ENCODE measurements around the gene WWC2. TPM values are rescaled to one million over a fixed set of nuclear protein-coding genes. Genes with fewer than 3 reads are reported as not detected.

Gene WWC2
- total and polyA plus RNA-seq, 2 experiments from 2014 or later = 50.5 to 74.2 TPM

DNA sequence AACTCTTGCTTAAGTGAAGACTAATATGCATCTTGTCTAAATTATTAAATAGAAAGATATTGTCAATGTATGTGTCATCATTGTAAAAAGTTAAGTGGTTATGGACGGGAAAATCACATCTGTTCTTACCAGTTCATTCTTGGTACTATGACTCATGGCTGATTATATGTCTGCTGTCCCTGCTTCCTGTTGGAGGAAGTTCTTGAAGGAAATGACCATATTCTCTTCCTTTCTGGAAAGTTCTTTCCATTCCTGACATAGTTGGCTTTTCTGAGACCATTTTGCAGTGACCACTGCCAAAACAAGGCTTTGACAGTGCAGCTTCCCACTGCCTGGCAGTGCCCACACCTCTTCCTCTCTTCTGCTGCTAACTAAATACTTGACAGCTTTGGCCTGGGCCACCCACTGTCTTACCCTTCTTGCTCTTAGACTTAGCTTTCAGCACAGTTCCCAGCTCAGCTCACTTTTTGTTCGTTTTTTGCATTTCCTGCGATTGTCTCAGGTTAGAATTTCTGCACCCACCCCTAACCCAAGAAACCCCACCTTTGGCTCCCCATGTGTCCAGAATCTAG is 236.4 kb downstream of the WWC2 start:
- Mint-ChIP-seq H3K36me3 (ENCODE audit: low read depth) (no peaks in the 10 kb centered on the region), H3K4me3 (no peak overlapping the region), H3K4me1 (peaks cover 6% of the 10 kb centered on the region), H3K27ac (no peak overlapping the region), H3K27me3 (ENCODE audit: insufficient read depth, low read depth, poor library complexity) (peaks cover 2% of the 10 kb centered on the region), H3K9me3 (peaks cover 3% of the 10 kb centered on the region; the same call in 1 of the 3 replicates)
- no peak for ATAC-seq
- no peaks in the 10 kb centered on the region for H3F3A ChIP-seq (replicated peaks; ENCODE audit: low read depth)
- no peaks in the 10 kb centered on the region for H3K27me3 ChIP-seq (ENCODE audit: insufficient read depth)
- no peak overlapping the region for H3K4me2 ChIP-seq
- no peak overlapping the region for H3K4me3 ChIP-seq
- H3K36me3 ChIP-seq (ENCODE audit: insufficient read depth) = no peaks in the 10 kb centered on the region
- no peak overlapping the region for H3K27ac ChIP-seq (ENCODE audit: low read depth)
- no peaks in the 10 kb centered on the region for H3K4me1 ChIP-seq (ENCODE audit: insufficient read depth)
- no peak overlapping the region for H2AFZ ChIP-seq
- TF ChIP-seq EZH2phosphoT487 (IDR thresholded peaks at IDR 0.05; ENCODE audit: unreplicated experiment) (no peak), POLR2AphosphoS5 (IDR thresholded peaks at IDR 0.05; ENCODE audit: low read depth) (no peak), ZNF331 (CRISPR knock-in tag; IDR thresholded peaks at IDR 0.05; ENCODE audit: low read depth) (no peak), CREB1 (CRISPR knock-in tag; IDR thresholded peaks at IDR 0.05; ENCODE audit: low read depth) (no peak), EZH2 (IDR thresholded peaks at IDR 0.05; ENCODE audit: low read depth, unreplicated experiment) (no peak), ZNF114 (CRISPR knock-in tag; IDR thresholded peaks at IDR 0.05) (no peak), NANOG (IDR thresholded peaks at IDR 0.05; ENCODE audit: borderline replicate concordance) (no peak), JUNB (IDR thresholded peaks at IDR 0.05; ENCODE audit: unreplicated experiment) (no peak), STAT1 (IDR thresholded peaks at IDR 0.05; ENCODE audit: unreplicated experiment) (no peak), CTCF (conservative IDR thresholded peaks at IDR 0.05; ENCODE audit: low read depth in 2 of 2) (no peak)
- no peaks in the 10 kb centered on the region for H4K20me1 ChIP-seq (replicated peaks; ENCODE audit: insufficient read depth)
- H3K9me2 ChIP-seq (ENCODE audit: insufficient read depth) = no peaks in the 10 kb centered on the region
- no peaks in the 10 kb centered on the region for H3K79me2 ChIP-seq (replicated peaks; ENCODE audit: insufficient read depth)
- DNase-seq (ENCODE audit: low spot score) = no peak

DNA sequence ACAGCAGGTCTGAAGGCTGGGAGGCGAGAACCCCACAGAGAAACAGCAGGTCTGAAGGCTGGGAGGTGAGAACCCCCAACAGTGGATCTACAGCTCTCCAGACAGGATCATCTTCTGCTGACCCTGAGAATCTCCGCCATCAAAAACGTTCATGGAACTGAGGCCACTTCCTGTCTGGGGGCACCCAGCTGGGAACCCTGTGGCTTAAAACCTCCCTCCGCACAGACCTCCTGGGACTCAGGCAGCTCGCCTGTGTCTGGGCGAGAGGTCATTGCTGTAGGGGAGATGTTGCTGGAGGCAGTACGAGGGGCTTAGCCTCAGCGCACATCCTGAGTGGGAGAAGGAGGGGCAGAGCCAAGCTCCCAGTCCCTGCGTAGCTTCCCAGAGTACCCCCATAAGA is 238.3 kb downstream of the WWC2 start:
- Histone ChIP-seq H3K9me2 (ENCODE audit: insufficient read depth) (no peaks in the 10 kb centered on the region), H3K79me2 (replicated peaks; ENCODE audit: insufficient read depth) (no peaks in the 10 kb centered on the region), H3K4me1 (ENCODE audit: insufficient read depth) (no peaks in the 10 kb centered on the region), H4K20me1 (replicated peaks; ENCODE audit: insufficient read depth) (no peaks in the 10 kb centered on the region), H2AFZ (no peak overlapping the region), H3K4me2 (no peak overlapping the region), H3F3A (replicated peaks; ENCODE audit: low read depth) (no peaks in the 10 kb centered on the region), H3K36me3 (ENCODE audit: insufficient read depth) (no peaks in the 10 kb centered on the region), H3K27ac (ENCODE audit: low read depth) (no peak overlapping the region), H3K4me3 (no peak overlapping the region), H3K27me3 (ENCODE audit: insufficient read depth) (no peaks in the 10 kb centered on the region)
- Mint-ChIP-seq H3K36me3 (ENCODE audit: low read depth) (no peaks in the 10 kb centered on the region), H3K9me3 (peaks cover 3% of the 10 kb centered on the region; the same call in 1 of the 3 replicates), H3K27ac (no peak overlapping the region), H3K4me1 (peaks cover 6% of the 10 kb centered on the region; the same call in 2 of the 3 replicates), H3K4me3 (no peak overlapping the region), H3K27me3 (ENCODE audit: insufficient read depth, low read depth, poor library complexity) (peaks cover 2% of the 10 kb centered on the region)
- TF ChIP-seq REST (IDR thresholded peaks at IDR 0.05; ENCODE audit: unreplicated experiment) (no peak), CTCF (conservative IDR thresholded peaks at IDR 0.05; ENCODE audit: low read depth in 2 of 2) (no peak), CREB1 (CRISPR knock-in tag; IDR thresholded peaks at IDR 0.05; ENCODE audit: low read depth) (no peak), ZNF114 (CRISPR knock-in tag; IDR thresholded peaks at IDR 0.05) (no peak), POLR2AphosphoS5 (IDR thresholded peaks at IDR 0.05; ENCODE audit: low read depth) (no peak), STAT1 (IDR thresholded peaks at IDR 0.05; ENCODE audit: unreplicated experiment) (no peak), EZH2phosphoT487 (IDR thresholded peaks at IDR 0.05; ENCODE audit: unreplicated experiment) (no peak), JUNB (IDR thresholded peaks at IDR 0.05; ENCODE audit: unreplicated experiment) (no peak), ZNF331 (CRISPR knock-in tag; IDR thresholded peaks at IDR 0.05; ENCODE audit: low read depth) (no peak)
- ATAC-seq (no peak), DNase-seq (ENCODE audit: low spot score) (no peak)
